Stimulated activated effector memory CD8-positive, alpha-beta T cell treated with anti-CD3 and anti-CD28 coated beads, Interleukin-12 subunit alpha, Interleukin-12 subunit beta, amount 100 ng/mL, for 72 hours (primary cell): ENCODE results near the gene BCDIN3D.
A peak's percentile ranks its signal among the peaks of the same experiment; 100 is the strongest.

ENCODE experiments used
- ATAC-seq: fragments of 150-1000 bp; cut with Tn5 transposase; 2 replicates; pipeline ENCODE4 v1.10.0; 2021
- DNase-seq, 2 donors: peaks; one replicate each; pipeline ENCODE4 v3.0.0; 2021 to 2022; ENCODE audit warnings: low spot score in 2 of 2
- H3K27ac Mint-ChIP-seq: one replicate; pipeline ENCODE4 v1.8.0; 2022; ENCODE audit warnings: mild to moderate bottlenecking, mixed read lengths
- H3K36me3 Mint-ChIP-seq: one replicate; pipeline ENCODE4 v1.8.0; 2022; ENCODE audit warnings: mild to moderate bottlenecking, mixed read lengths
- H3K4me1 Mint-ChIP-seq: one replicate; pipeline ENCODE4 v1.8.0; 2022; ENCODE audit warnings: mixed read lengths
- H3K4me3 Mint-ChIP-seq: one replicate; pipeline ENCODE4 v1.8.0; 2022; ENCODE audit warnings: mild to moderate bottlenecking, mixed read lengths
- H3K9me3 Mint-ChIP-seq: one replicate; pipeline ENCODE4 v1.8.0; 2022; ENCODE audit warnings: mixed read lengths

The BCDIN3D gene

DNA sequence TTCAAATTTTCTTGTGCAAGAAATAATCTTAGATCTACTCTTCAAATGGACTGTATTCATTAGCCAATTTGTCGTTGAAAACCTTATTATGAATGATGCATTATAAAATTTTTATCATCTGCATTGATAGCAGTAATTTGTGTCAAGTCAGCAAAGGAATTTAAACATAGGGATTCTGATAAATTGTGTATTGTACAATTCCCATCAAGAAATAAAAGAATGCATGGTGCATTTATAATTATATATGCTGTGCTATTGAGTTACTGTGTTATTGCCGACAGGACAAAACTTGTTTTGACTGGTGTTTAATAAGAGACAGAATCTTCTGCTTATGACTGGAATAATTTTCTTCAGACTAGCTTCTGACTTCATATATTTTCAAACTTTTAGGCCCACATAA is 3.1 kb upstream of the BCDIN3D start:
- Mint-ChIP-seq H3K4me3 (no peak overlapping the region), H3K4me1 (peaks cover 32% of the 10 kb centered on the region), H3K36me3 (peaks cover 13% of the 10 kb centered on the region), H3K9me3 (no peaks in the 10 kb centered on the region), H3K27ac (no peak overlapping the region)
- ATAC-seq (no peak), DNase-seq (no peak)

DNA sequence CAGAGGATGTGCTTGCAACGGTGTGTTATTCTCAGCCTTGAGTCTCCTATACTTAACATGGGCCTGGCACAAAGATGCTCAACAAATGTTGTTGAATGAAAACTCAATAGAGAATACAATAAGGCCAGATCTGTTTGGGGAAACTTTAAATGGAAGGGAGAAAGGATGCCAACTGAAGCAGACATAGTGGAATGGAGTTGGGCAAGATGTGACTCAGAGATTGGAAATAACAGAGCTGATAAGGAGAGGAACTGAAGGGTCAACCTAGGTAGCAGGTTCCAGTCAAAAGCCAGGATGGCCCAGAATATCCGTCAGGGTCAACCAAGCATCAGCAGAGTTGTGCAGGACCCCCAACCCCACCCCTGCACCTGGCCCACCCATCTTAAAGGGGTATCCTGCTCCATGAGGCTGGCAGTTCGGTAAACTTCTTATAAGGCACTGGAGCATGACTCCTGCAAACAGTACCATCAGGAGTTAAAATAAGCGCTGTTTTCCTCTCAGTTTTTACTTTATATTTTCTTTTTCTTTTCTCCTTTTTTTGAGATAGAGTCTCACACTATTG is 1.1 kb upstream of the BCDIN3D start:
- no peak for DNase-seq
- Mint-ChIP-seq H3K27ac (peak overlapping the region; percentile 95), H3K36me3 (peaks cover 13% of the 10 kb centered on the region), H3K4me3 (peak overlapping the region; percentile 91), H3K9me3 (no peaks in the 10 kb centered on the region), H3K4me1 (peaks cover 38% of the 10 kb centered on the region)
- ATAC-seq, result no peak

DNA sequence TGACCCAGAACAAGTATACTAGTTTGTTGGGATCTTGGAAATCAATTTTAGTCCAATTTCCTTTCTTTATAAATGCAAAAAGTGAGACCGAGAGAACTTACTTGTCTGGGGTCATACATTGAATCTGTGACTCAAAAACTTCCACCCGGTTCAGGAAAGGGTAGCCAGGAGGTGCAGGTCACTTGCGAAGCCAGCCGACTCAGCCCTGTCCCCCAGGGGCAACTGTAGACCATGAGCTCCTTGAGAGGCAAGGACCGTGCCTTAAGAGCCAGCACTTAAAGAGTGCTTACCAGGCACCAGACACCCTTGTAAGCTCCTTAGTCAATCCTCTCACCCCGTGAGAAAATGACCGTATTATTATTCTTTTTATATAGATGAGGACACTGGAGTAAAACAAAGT is 505 bp upstream of the BCDIN3D start:
- ATAC-seq, result no peak
- peaks cover 40% of the 10 kb centered on the region for H3K4me1 Mint-ChIP-seq
- H3K36me3 Mint-ChIP-seq, result peaks cover 13% of the 10 kb centered on the region
- DNase-seq, result no peak
- peak overlapping the region; percentile 95 for H3K27ac Mint-ChIP-seq
- peak overlapping the region; percentile 91 for H3K4me3 Mint-ChIP-seq
- no peaks in the 10 kb centered on the region for H3K9me3 Mint-ChIP-seq

DNA sequence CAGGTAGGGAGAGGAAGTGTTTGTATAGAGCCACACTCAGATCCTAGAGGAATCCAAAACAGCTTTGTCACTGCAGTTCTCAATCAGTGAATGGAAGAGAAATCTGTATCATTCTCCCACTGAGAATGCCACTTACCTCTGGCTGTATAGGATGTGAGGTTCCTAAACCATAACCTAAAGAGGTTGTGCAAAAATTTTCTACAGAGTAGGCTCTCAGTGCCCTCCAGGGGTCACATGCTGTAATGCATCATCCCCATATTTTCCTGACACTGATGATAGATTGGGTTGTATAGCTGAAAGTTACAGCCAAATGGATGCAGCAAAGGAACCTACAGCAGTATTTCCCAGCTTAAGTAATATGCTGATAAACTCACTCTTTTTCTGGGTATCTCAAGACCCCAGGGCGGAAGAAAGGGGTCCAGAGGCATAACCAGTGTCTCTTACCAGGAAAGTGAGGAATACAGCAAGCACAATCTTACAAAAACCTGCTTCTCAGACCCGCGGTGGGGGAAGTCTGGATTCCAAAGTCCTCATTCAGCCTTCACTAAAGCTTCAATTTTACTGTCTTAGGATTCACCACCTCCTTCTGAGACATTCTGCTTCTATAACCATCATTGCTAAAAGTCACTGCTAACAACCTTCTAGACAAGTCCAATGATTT is 3.8 kb downstream of the BCDIN3D start:
- Mint-ChIP-seq H3K27ac (no peak overlapping the region), H3K4me1 (peaks cover 36% of the 10 kb centered on the region), H3K4me3 (no peak overlapping the region), H3K9me3 (no peaks in the 10 kb centered on the region), H3K36me3 (peaks cover 13% of the 10 kb centered on the region)
- no peak for ATAC-seq
- no peak for DNase-seq

DNA sequence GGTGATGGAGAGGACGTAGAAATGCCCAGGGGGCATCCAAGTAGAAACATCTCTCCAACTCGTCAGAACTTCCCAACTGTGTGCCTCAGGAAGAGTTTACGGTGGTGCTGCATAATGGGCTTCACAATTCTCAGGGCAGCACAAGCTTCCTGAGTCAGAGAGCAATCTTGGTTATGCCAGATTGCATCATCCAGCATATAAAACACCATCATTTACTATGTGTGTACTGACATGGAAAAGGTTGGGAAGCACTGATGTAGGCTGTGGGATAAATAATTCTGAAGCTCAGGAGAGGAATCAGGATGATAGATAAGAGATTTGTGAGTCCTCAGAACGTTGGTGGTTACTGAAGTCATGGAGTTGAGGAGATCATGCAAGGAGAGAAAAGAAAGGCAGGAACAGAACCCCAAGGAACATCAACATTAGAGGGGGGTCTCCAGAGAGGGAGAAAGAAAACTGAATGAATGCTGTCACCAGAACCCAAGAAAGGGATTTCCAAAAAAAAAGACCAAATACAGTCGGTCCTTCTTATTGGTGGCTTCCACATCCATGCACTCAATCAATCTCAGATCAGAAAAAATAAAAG is 10.0 kb downstream of the BCDIN3D start:
- H3K4me1 Mint-ChIP-seq, result peaks cover 13% of the 10 kb centered on the region
- no peak overlapping the region for H3K27ac Mint-ChIP-seq
- no peaks in the 10 kb centered on the region for H3K9me3 Mint-ChIP-seq
- ATAC-seq, result no peak
- no peak for DNase-seq
- peaks cover 6% of the 10 kb centered on the region for H3K36me3 Mint-ChIP-seq
- H3K4me3 Mint-ChIP-seq, result no peak overlapping the region

DNA sequence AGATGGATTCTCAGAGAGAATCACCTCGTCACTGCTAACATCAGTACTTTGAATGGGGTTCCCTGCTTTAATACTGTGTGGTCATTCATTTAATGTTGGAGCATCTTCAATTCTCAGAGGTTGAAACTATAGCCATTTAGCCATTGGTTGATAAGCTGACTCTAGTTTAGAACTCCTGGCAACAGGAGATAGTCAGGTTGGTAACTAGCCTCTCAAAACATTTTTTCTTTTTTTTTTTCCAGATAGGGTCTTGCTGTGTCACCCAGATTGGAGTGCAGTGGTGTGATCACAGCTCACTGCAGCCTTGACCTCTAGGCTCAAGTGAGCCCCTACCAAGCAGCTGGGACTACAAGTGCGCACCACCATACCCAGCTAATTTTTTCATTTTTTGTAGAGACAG is 11.2 kb downstream of the BCDIN3D start:
- no peak for ATAC-seq
- Mint-ChIP-seq H3K27ac (no peak overlapping the region), H3K36me3 (peaks cover 6% of the 10 kb centered on the region), H3K4me3 (no peak overlapping the region), H3K9me3 (no peaks in the 10 kb centered on the region), H3K4me1 (peaks cover 24% of the 10 kb centered on the region)
- no peak for DNase-seq

DNA sequence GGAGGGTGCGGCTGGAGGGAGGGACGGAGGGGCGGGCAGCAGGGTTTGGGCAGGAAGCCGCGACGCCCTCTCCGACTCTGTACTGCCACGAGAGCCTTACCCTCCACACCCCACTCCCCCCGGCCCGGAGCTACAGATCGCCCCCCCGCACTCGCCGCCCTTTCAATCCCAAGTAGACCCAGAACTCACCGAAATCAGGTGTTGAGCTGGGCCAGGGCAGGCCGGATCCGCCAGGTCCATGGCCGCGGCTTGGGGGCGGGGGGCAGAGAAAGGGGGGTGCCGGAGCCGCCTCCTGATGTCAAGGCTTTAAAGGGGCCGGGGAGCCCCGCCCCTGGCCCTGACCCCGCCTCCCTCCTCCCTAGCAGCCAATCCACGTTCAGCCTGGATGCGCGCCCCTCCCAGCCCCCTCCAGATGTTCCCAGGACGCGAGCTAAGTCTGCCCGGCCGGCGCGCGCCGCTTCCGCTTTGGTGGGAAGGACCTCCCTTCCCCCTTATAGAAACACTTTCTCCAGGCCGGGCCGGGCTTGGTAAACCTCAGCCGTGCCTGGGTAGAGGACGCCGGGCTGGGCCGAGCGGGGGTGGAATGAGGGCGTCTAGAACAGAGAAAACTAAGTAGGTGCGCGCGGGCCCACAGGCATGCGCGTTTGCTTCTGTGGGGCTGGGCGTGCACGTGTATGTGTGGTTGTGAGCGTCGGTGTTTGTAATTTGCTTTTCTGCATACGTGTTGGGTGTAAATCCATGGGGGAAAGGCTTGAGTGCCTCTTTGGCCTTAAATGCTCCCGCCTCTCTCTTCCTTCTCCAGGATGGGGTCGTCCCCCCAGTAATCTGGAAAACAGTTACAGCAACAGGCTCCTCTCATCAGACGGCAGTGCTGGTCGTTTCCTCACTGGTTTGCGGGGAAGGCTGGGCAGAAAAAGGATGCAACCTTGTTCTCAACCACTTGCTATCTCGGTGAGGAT is 14.5 kb downstream of the BCDIN3D start, which contains the start of gene NCKAP5L:
Gene NCKAP5L, minus strand, starts transcription at position 281 of the 959 bp plus-strand sequence. CDS start 24,369 bp downstream, outside the sequence.
- Mint-ChIP-seq H3K4me3 (peak within 1 kb of the TSS; percentile 87), H3K27ac (peak within 1 kb of the TSS; percentile 75), H3K9me3 (no peaks in the 10 kb centered on the region), H3K36me3 (peaks cover 6% of the 10 kb centered on the region), H3K4me1 (peaks cover 38% of the 10 kb centered on the region)
- DNase-seq (peak; percentile 84 to 97), ATAC-seq (peak; percentile 94)

DNA sequence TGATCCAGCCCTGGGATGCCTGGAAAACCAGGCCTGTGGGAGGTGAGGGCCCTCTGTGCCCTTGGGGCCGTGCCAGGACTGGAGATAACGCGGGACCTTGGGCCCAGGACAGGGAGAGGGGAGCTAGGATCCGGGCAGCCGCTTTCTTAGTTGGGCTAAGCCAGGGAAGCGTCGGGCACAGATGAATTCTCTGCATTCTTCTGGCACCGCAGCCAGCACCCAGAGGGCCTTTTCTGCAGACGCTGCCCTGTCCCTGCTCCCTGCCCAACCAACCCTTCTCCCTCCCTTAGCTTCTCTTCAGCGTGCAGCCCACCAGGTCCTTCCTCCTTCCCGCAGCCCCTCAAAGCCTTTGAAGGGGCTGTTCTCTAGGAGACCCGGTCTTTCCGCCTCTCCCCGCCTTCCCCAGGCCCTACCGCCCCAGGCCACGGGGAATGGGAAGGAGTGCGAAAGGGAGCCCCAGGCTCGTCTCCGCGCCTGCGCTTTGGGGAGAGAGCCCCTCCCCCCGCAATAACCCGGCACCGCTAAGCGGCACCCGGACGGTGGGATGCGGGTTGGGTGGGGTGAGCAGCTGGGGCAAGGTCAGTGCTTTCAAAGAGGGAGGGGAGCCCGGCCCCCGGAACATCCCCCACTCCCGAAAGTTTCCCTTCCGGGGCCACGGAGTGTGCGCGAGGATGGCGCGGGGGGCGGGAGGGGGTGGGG is 15.4 kb downstream of the BCDIN3D start:
- Mint-ChIP-seq H3K9me3 (no peaks in the 10 kb centered on the region), H3K27ac (peak overlapping the region; percentile 12), H3K4me3 (peak overlapping the region; percentile 87), H3K36me3 (peaks cover 6% of the 10 kb centered on the region), H3K4me1 (peaks cover 38% of the 10 kb centered on the region)
- DNase-seq (no peak), ATAC-seq (no peak)

DNA sequence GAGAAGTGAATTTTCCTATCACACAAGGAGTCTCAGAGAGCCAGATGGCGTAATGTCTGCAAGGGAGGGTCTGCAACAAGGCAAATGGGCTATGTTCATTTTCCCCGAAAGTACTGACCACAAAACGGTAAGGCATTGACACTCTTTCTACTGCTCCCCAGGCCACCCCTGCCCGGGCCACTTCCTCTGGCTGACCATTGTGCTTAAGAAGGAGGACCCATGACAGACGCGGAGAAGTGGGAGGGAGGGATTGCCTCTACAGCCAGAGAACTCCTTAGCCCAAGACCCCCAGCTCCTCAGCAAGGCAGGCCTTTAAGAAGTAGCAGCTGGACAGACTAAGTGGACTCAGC is 15.9 kb downstream of the BCDIN3D start:
- no peak for ATAC-seq
- no peaks in the 10 kb centered on the region for H3K9me3 Mint-ChIP-seq
- peaks cover 38% of the 10 kb centered on the region for H3K4me1 Mint-ChIP-seq
- H3K27ac Mint-ChIP-seq, result peak overlapping the region; percentile 12
- H3K36me3 Mint-ChIP-seq, result peaks cover 6% of the 10 kb centered on the region
- DNase-seq, result no peak
- peak overlapping the region; percentile 87 for H3K4me3 Mint-ChIP-seq

DNA sequence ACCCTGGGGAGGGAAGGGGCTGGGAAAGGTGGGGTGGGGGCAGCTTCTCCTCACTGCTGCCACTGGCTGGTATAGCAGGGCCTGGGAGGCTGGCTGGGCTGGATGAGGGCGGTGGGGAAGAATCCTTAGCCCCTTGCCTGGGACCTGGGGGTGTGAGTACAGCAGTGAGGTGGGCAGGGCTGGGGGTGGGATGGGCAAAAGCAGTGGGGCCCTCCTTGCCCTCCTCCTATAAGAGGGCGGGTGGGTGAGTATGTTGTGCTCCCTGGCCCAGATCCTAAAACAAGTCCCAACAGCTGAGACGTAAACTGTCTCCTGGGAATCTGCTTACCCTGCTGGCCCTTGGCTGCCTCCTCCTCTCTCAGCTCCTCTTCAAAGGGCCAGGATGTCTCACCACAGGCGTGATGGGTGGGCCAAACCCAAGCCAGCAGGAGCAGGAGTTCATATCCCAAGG is 16.9 kb downstream of the BCDIN3D start:
- ATAC-seq (no peak), DNase-seq (no peak)
- Mint-ChIP-seq H3K36me3 (peaks cover 6% of the 10 kb centered on the region), H3K4me1 (peaks cover 42% of the 10 kb centered on the region), H3K9me3 (no peaks in the 10 kb centered on the region), H3K27ac (no peak overlapping the region), H3K4me3 (no peak overlapping the region)

DNA sequence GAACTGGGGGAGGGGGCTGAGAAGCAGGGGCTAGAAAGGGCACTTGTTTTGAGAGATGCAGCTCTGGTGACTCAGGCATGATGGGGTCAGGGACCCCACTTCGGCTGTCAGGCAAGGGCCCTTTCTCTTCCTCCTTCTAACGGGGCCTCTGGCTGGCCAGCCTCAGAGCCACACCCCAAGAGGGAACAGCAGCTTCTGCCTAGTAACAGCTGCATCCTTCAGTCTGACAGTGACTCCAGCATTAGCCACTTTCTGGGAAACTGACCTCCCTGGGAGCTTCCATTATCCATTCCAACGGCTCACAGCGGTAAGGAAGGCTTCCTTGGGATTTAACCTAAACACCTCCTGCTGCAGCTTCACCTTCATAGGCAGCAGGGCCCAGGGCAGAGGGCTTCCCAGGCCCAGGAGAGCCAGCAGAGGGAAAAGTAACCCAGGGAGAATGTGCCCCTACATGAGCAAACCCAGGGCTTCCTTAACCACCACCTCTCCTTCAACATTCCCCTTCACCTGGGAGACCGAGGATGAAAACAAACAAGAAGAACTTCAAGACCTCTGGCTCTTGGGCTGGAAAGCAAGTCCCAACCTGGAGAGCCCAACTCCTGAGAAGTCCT is 17.4 kb downstream of the BCDIN3D start:
- peaks cover 6% of the 10 kb centered on the region for H3K36me3 Mint-ChIP-seq
- no peak overlapping the region for H3K27ac Mint-ChIP-seq
- DNase-seq (no peak), ATAC-seq (no peak)
- H3K4me1 Mint-ChIP-seq, result peaks cover 45% of the 10 kb centered on the region
- H3K9me3 Mint-ChIP-seq, result no peaks in the 10 kb centered on the region
- H3K4me3 Mint-ChIP-seq, result no peak overlapping the region

DNA sequence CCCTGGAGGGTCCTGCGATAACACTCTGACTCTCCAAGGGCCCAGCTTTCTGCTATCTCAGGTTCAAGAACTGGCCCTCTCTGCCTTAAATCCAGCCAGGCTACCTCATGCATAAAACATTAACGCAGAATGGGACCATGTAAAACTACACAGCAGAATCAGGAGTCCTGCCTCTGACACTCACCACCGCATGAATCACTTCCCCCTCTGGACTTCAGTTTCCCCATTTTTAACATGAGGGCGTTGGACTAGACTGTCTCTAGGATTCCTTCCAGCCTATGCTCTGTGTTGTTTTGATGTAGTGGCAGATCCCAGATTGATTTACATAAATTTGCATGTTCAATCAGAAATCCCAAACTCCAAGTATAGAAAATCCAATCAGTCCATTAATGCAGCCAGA is 18.0 kb downstream of the BCDIN3D start:
- peaks cover 6% of the 10 kb centered on the region for H3K36me3 Mint-ChIP-seq
- ATAC-seq (no peak), DNase-seq (no peak)
- H3K27ac Mint-ChIP-seq, result no peak overlapping the region
- H3K4me3 Mint-ChIP-seq, result no peak overlapping the region
- no peaks in the 10 kb centered on the region for H3K9me3 Mint-ChIP-seq
- peaks cover 45% of the 10 kb centered on the region for H3K4me1 Mint-ChIP-seq

DNA sequence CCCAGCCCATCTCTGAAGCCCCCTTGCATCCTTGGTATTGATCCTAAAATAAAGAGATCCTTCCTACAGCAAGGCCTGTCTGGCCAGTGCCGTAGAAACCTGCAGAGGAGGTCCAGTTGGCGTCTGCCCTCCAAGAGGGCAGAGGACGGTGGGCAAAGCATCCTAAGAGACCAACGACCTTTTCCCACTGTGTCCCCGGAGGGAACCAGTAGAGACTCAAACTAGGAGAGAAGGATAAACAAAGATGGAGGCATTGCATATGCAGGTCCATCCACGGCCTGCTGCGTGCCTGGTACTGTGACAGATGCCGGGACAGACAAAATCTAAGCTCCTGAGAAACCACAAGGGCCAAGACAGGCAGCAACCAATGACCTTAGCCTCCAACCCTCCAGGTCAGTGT is 18.5 kb downstream of the BCDIN3D start:
- DNase-seq (no peak), ATAC-seq (no peak)
- peaks cover 43% of the 10 kb centered on the region for H3K4me1 Mint-ChIP-seq
- no peak overlapping the region for H3K27ac Mint-ChIP-seq
- no peaks in the 10 kb centered on the region for H3K9me3 Mint-ChIP-seq
- no peak overlapping the region for H3K4me3 Mint-ChIP-seq
- peaks cover 6% of the 10 kb centered on the region for H3K36me3 Mint-ChIP-seq

DNA sequence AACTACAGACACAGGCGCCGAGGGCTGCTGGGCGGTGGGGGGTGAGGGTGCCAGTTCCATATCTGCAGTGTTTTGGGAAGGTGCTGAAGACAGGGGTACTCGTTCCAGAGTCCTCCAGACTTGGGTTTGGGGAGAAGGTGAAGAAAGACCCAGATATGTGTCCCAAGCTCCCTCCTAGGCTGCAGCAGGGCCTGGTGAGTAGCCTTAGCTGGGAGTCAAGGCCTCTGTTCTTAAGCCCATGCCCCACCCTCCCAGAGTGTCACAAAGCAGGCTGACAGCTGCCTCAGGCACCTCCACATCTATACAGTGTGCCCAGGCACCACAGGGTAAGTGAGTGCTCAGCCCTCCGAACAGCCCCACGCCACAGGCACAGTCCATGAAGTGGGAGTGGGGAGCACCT is 19.0 kb downstream of the BCDIN3D start:
- ATAC-seq, result no peak
- no peak overlapping the region for H3K27ac Mint-ChIP-seq
- H3K4me3 Mint-ChIP-seq, result no peak overlapping the region
- no peak for DNase-seq
- H3K36me3 Mint-ChIP-seq, result peaks cover 6% of the 10 kb centered on the region
- H3K4me1 Mint-ChIP-seq, result peaks cover 39% of the 10 kb centered on the region
- no peaks in the 10 kb centered on the region for H3K9me3 Mint-ChIP-seq
